Stimulated activated memory B cell treated with anti-CD40 and anti-IgM and Interleukin-4, amounts not matched to agents 10 μg/mL and 1 μg/mL and 100 μg/mL, for 72 hours (primary cell): ENCODE results near the gene IKZF1.
A peak's percentile ranks its signal among the peaks of the same experiment; 100 is the strongest.

Experiments used
- ATAC-seq: fragments of 150-1000 bp; cut with Tn5 transposase; 2 replicates; pipeline ENCODE4 v1.10.0; 2021
- H3K27ac Mint-ChIP-seq: one replicate; pipeline ENCODE4 v1.8.0; 2022; ENCODE audit warnings: mild to moderate bottlenecking, mixed read lengths
- H3K27me3 Mint-ChIP-seq: one replicate; pipeline ENCODE4 v1.8.0; 2022; ENCODE audit warnings: mixed read lengths
- H3K36me3 Mint-ChIP-seq: one replicate; pipeline ENCODE4 v1.8.0; 2022; ENCODE audit warnings: mixed read lengths
- H3K4me1 Mint-ChIP-seq: one replicate; pipeline ENCODE4 v1.8.0; 2022; ENCODE audit warnings: mixed read lengths
- H3K4me3 Mint-ChIP-seq: one replicate; pipeline ENCODE4 v1.8.0; 2022; ENCODE audit warnings: mild to moderate bottlenecking, moderate library complexity, mixed read lengths
- H3K9me3 Mint-ChIP-seq: one replicate; pipeline ENCODE4 v1.8.0; 2022; ENCODE audit warnings: mixed read lengths

The IKZF1 gene

DNA sequence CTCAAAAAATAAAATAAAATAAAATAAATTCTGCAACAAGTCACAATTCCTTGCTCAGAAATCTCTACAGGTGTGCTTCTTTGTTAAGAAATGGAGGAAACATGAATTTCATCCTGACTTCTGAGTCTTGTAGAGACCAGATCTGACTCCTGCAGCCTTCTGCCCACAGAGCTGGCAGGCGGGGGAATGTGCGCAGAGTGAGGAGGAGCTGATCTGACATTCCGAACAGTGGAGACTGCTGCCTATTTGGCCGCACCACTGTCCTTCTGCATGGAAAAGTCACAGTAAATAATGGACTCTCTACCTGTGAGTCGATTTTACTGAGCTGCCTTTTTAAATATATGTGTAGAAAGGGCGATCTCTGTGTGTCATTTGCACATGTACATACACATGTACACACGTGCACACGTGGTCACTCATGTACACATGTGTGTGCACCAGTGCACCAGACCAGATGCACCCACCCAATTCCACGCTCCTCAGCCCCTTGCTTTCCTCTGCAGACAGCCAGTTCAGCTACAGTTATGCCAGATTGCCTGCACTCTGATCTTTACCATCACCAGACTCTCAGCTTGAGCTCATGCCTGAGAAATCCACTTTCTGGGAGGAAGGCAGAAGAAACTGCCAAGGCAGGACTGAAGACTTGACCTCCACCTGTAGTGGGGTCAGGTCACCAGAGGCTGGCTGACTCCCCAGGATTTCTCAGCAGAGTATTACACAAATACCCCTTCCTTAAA lies 54.9 kb downstream of the IKZF1 start:
- peaks cover 77% of the 10 kb centered on the region for H3K36me3 Mint-ChIP-seq
- peak overlapping the region; percentile 86 for H3K27ac Mint-ChIP-seq
- H3K4me1 Mint-ChIP-seq, result peaks cover 85% of the 10 kb centered on the region
- H3K4me3 Mint-ChIP-seq, result no peak overlapping the region
- H3K9me3 Mint-ChIP-seq, result peaks cover 3% of the 10 kb centered on the region
- ATAC-seq, result no peak
- no peaks in the 10 kb centered on the region for H3K27me3 Mint-ChIP-seq

- Mint-ChIP-seq H3K27ac (peak overlapping the region; percentile 86), H3K4me1 (peaks cover 87% of the 10 kb centered on the region), H3K36me3 (peaks cover 79% of the 10 kb centered on the region), H3K9me3 (peaks cover 3% of the 10 kb centered on the region), H3K27me3 (no peaks in the 10 kb centered on the region), H3K4me3 (peak overlapping the region; percentile 8)
- ATAC-seq, result no peak
Measured at GRCh38 chr7:50359995-50360925, 55.7 kb downstream of the IKZF1 start.

GRCh38 chr7:50362142-50362541 lies 57.6 kb downstream of the IKZF1 start:
- Mint-ChIP-seq H3K4me3 (no peak overlapping the region), H3K4me1 (peaks cover 94% of the 10 kb centered on the region), H3K9me3 (peaks cover 3% of the 10 kb centered on the region), H3K27ac (peak overlapping the region; percentile 86), H3K27me3 (no peaks in the 10 kb centered on the region), H3K36me3 (peaks cover 79% of the 10 kb centered on the region)
- no peak for ATAC-seq

GRCh38 chr7:50362712-50363282 lies 58.3 kb downstream of the IKZF1 start:
- H3K36me3 Mint-ChIP-seq, result peaks cover 78% of the 10 kb centered on the region
- no peaks in the 10 kb centered on the region for H3K27me3 Mint-ChIP-seq
- no peak for ATAC-seq
- H3K27ac Mint-ChIP-seq, result peak overlapping the region; percentile 86
- peak overlapping the region; percentile 22 for H3K4me3 Mint-ChIP-seq
- H3K9me3 Mint-ChIP-seq, result peaks cover 3% of the 10 kb centered on the region
- H3K4me1 Mint-ChIP-seq, result peaks cover 92% of the 10 kb centered on the region

DNA sequence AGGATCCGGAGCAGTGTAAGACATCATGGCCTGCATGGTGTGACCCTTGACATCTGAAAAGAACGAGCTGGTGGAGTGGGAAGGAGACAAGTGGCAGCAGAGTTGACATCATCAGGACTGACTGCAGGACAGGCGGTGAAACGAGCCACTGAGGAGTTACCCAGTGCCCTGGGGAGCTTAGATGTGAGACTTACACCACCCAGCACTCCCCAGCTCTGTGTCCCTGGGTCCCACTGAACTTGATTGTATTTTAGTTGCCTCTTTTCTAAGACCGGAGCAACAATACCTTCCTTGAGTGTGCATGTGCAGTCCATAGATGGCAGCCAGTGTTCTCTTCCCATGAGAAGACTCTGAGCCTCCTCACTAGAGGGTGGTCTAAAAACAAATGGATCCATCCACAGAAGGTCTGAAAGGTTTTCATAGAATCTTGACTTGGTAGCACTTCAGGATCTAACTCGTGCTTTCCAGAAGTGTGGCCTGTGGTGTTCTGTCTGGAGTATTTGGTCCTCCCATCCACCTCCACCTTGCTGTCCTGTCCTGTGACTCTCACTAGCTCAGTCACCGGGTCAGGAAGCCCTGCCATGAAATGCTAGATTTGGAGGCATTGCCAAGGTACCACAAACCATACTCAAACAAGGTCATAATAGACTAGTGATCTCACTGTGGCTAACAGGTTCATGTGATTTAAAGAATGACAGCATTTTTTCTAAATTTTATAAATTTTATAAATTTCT lies 59.0 kb downstream of the IKZF1 start:
- H3K27ac Mint-ChIP-seq, result peak overlapping the region; percentile 86
- H3K27me3 Mint-ChIP-seq, result no peaks in the 10 kb centered on the region
- H3K4me3 Mint-ChIP-seq, result peak overlapping the region; percentile 22
- peaks cover 77% of the 10 kb centered on the region for H3K36me3 Mint-ChIP-seq
- H3K9me3 Mint-ChIP-seq, result peaks cover 6% of the 10 kb centered on the region
- peaks cover 91% of the 10 kb centered on the region for H3K4me1 Mint-ChIP-seq
- no peak for ATAC-seq

GRCh38 chr7:50364645-50365044 lies 60.1 kb downstream of the IKZF1 start:
- Mint-ChIP-seq H3K9me3 (peaks cover 8% of the 10 kb centered on the region), H3K27ac (peak overlapping the region; percentile 86), H3K27me3 (no peaks in the 10 kb centered on the region), H3K36me3 (peaks cover 72% of the 10 kb centered on the region), H3K4me1 (peaks cover 85% of the 10 kb centered on the region), H3K4me3 (no peak overlapping the region)
- peak; percentile 34 for ATAC-seq

GRCh38 chr7:50366311-50366710 lies 61.8 kb downstream of the IKZF1 start:
- Mint-ChIP-seq H3K4me3 (no peak overlapping the region), H3K27me3 (no peaks in the 10 kb centered on the region), H3K36me3 (peaks cover 59% of the 10 kb centered on the region), H3K9me3 (peaks cover 6% of the 10 kb centered on the region), H3K4me1 (peaks cover 79% of the 10 kb centered on the region), H3K27ac (peak overlapping the region; percentile 86)
- ATAC-seq, result no peak

GRCh38 chr7:50367100-50367499 lies 62.6 kb downstream of the IKZF1 start:
- peak overlapping the region; percentile 86 for H3K27ac Mint-ChIP-seq

GRCh38 chr7:50367570-50367969 lies 63.1 kb downstream of the IKZF1 start:
- Mint-ChIP-seq H3K4me3 (no peak overlapping the region), H3K9me3 (peaks cover 6% of the 10 kb centered on the region), H3K4me1 (peaks cover 82% of the 10 kb centered on the region)

More at GRCh38 chr7:50367100-50367499, 62.6 kb downstream of the IKZF1 start:
- H3K27me3 Mint-ChIP-seq, result no peaks in the 10 kb centered on the region
- H3K36me3 Mint-ChIP-seq, result peaks cover 65% of the 10 kb centered on the region
- peak; percentile 44 for ATAC-seq
- H3K9me3 Mint-ChIP-seq, result peaks cover 6% of the 10 kb centered on the region
- no peak overlapping the region for H3K4me3 Mint-ChIP-seq
- H3K4me1 Mint-ChIP-seq, result peaks cover 82% of the 10 kb centered on the region

DNA sequence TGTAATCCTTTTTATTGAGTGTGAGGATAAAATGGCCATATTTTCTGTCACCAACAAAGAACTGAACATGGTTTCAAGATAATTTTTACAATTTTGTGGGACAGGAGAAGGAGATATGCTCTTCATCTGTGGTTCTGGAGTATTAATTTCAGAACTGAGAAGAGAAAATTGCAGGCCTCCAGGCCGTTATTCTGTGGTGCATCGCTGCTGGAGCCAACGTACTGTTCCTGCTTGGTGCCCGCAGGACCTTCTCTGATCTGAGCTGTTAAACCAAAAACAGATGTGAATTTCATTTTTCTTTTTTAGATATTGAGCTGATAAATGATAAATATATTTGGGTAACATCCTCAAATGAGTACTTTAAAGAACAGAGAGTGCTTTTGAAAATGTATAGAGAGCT lies 63.9 kb downstream of the IKZF1 start:
- Mint-ChIP-seq H3K4me1 (peaks cover 82% of the 10 kb centered on the region), H3K36me3 (peaks cover 66% of the 10 kb centered on the region), H3K9me3 (peaks cover 6% of the 10 kb centered on the region), H3K27me3 (no peaks in the 10 kb centered on the region), H3K27ac (peak overlapping the region; percentile 86), H3K4me3 (no peak overlapping the region)
- no peak for ATAC-seq

More at GRCh38 chr7:50367570-50367969, 63.1 kb downstream of the IKZF1 start:
- Mint-ChIP-seq H3K36me3 (peaks cover 65% of the 10 kb centered on the region), H3K27ac (peak overlapping the region; percentile 86), H3K27me3 (no peaks in the 10 kb centered on the region)
- no peak for ATAC-seq

GRCh38 chr7:50369143-50370026 lies 64.9 kb downstream of the IKZF1 start:
- Mint-ChIP-seq H3K27me3 (no peaks in the 10 kb centered on the region), H3K9me3 (peaks cover 6% of the 10 kb centered on the region), H3K4me3 (no peak overlapping the region), H3K27ac (peak overlapping the region; percentile 86), H3K4me1 (peaks cover 80% of the 10 kb centered on the region), H3K36me3 (peaks cover 69% of the 10 kb centered on the region)
- no peak for ATAC-seq

DNA sequence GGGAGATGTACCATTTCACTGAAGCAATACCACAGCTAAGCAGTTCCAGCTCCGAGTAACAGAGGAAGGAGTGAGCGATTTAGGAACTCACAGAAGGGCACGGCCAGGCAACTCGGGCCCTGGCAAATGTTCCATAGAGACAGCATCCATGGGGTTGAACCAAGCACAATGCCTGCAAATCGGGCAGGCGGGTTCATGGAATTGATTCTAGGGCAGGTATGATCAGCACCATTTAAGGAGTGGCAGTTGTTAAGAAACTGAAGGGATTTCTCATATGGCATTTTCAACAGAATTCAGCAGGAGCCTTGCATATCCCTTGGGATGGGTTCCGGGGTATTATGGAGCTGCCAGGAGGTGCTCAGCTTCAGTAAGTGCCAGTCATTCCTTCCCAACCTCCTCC lies 66.4 kb downstream of the IKZF1 start:
- H3K27ac Mint-ChIP-seq, result peak overlapping the region; percentile 86
- ATAC-seq, result no peak
- no peak overlapping the region for H3K4me3 Mint-ChIP-seq
- no peaks in the 10 kb centered on the region for H3K27me3 Mint-ChIP-seq
- peaks cover 75% of the 10 kb centered on the region for H3K4me1 Mint-ChIP-seq
- H3K9me3 Mint-ChIP-seq, result peaks cover 6% of the 10 kb centered on the region
- peaks cover 64% of the 10 kb centered on the region for H3K36me3 Mint-ChIP-seq

- H3K4me3 Mint-ChIP-seq, result no peak overlapping the region
- H3K27ac Mint-ChIP-seq, result peak overlapping the region; percentile 86
- H3K9me3 Mint-ChIP-seq, result peaks cover 6% of the 10 kb centered on the region
- no peak for ATAC-seq
- H3K27me3 Mint-ChIP-seq, result no peaks in the 10 kb centered on the region
- peaks cover 70% of the 10 kb centered on the region for H3K36me3 Mint-ChIP-seq
- H3K4me1 Mint-ChIP-seq, result peaks cover 75% of the 10 kb centered on the region
Measured at GRCh38 chr7:50371551-50372021, 67.1 kb downstream of the IKZF1 start.

GRCh38 chr7:50372923-50373322 lies 68.4 kb downstream of the IKZF1 start:
- H3K4me1 Mint-ChIP-seq, result peaks cover 65% of the 10 kb centered on the region
- H3K27me3 Mint-ChIP-seq, result no peaks in the 10 kb centered on the region
- no peak overlapping the region for H3K4me3 Mint-ChIP-seq
- no peak for ATAC-seq
- peak overlapping the region; percentile 86 for H3K27ac Mint-ChIP-seq
- H3K9me3 Mint-ChIP-seq, result peaks cover 5% of the 10 kb centered on the region
- peaks cover 71% of the 10 kb centered on the region for H3K36me3 Mint-ChIP-seq
